ENCODE measurements around the gene YDJC. TPM values are rescaled to one million over a fixed set of nuclear protein-coding genes. Genes with fewer than 3 reads are reported as not detected.
A peak's percentile ranks its signal among the peaks of the same experiment; 100 is the strongest.

YDJC gene
- total RNA-seq, 2 experiments from 2014 or later = 59.0 to 81.1 TPM

DNA sequence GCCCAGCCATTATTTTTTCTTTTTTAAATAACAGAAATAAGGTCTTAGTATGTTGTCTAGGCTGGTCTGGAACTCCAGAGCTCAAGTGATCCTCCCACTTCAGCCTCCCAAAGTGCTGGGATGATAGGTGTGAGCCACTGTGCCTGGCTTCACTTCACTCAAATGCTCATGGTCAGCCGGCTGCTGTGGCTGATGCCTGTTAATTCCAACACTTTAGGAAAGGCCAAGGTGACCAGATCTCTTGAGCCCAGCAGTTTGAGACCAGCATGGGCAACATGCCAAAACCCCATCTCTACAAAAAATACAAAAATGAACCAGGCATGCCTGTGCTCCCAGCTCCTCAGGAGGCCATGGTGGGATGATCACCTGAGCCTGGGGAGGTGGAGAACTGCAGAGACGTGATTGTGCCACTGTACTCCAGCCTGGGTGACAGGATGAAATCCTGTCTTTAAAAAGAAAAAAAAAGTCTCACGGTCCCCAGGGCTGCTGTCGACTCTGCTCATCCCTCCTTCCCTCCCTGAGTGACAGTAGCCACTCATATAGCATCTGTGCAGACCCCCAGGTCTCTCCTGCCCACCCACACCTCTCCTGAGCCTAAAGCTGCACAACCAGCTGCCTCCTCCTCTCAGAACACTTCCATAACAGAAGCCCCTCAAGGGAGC is 3.6 kb downstream of the YDJC start:
- Histone ChIP-seq H3K27ac (ENCODE audit: low read depth, low read length, poor library complexity, severe bottlenecking) (peak overlapping the region; percentile 28), H3K9me3 (ENCODE audit: low read length) (no peaks in the 10 kb centered on the region), H3K79me2 (ENCODE audit: insufficient read depth, low read depth, low read length) (peaks cover 46% of the 10 kb centered on the region), H2AFZ (ENCODE audit: low read length) (no peak overlapping the region), H3K4me2 (ENCODE audit: low read length) (peak overlapping the region; percentile 31; the same call in 1 of the 2 replicates), H3K9me2 (ENCODE audit: insufficient read depth, low read length) (no peaks in the 10 kb centered on the region), H3K4me3 (ENCODE audit: low read depth, low read length, poor library complexity, severe bottlenecking) (no peak overlapping the region), H3K36me3 (ENCODE audit: insufficient read depth, low read length) (peaks cover 66% of the 10 kb centered on the region), H3K4me1 (ENCODE audit: insufficient read depth, low read length, poor library complexity, severe bottlenecking) (peaks cover 57% of the 10 kb centered on the region), H4K20me1 (ENCODE audit: insufficient read depth, low read length) (0 out of 2 replicates have a peak, but pooled peaks cover 3% of the 10 kb centered on the region)
- CTCF ChIA-PET (ENCODE audit: unreplicated experiment) = no interaction called here
- no TSS peak for BruUV-seq (replicated peaks)
- TF ChIP-seq, protein P1, sequence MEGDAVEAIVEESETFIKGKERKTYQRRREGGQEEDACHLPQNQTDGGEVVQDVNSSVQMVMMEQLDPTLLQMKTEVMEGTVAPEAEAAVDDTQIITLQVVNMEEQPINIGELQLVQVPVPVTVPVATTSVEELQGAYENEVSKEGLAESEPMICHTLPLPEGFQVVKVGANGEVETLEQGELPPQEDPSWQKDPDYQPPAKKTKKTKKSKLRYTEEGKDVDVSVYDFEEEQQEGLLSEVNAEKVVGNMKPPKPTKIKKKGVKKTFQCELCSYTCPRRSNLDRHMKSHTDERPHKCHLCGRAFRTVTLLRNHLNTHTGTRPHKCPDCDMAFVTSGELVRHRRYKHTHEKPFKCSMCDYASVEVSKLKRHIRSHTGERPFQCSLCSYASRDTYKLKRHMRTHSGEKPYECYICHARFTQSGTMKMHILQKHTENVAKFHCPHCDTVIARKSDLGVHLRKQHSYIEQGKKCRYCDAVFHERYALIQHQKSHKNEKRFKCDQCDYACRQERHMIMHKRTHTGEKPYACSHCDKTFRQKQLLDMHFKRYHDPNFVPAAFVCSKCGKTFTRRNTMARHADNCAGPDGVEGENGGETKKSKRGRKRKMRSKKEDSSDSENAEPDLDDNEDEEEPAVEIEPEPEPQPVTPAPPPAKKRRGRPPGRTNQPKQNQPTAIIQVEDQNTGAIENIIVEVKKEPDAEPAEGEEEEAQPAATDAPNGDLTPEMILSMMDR (conservative IDR thresholded peaks at IDR 0.05; ENCODE audit: low read length) = no peak
- TF ChIP-seq EZH2phosphoT487 (IDR thresholded peaks at IDR 0.05; ENCODE audit: borderline replicate concordance, low read depth, low read length) = no peak
- no peak for DNase-seq (ENCODE audit: low spot score)
- intact Hi-C loops (cut with micrococcal nuclease; ENCODE audit: unreplicated experiment) = no loop called here
- POLR2A ChIA-PET = interaction anchor here (1.3 to 1.4 kb wide), 2 partner anchors 11 to 15 kb away, joined by 3 to 4 read pairs; no protein-coding TSS in a partner anchor

GRCh38 chr22:21624880-21625791 is 4.7 kb downstream of the YDJC start:
- no TSS peak for BruUV-seq (replicated peaks)
- TF ChIP-seq EZH2phosphoT487 (IDR thresholded peaks at IDR 0.05; ENCODE audit: borderline replicate concordance, low read depth, low read length) = no peak
- TF ChIP-seq, protein P1 (conservative IDR thresholded peaks at IDR 0.05; ENCODE audit: low read length) = no peak
- peaks cover 76% of the 10 kb centered on the region for H3K36me3 ChIP-seq (ENCODE audit: insufficient read depth, low read length)

More at GRCh38 chr22:21624880-21625791, 4.7 kb downstream of the YDJC start:
- ChIA-PET POLR2A (no interaction called here), CTCF (ENCODE audit: unreplicated experiment) (no interaction called here)
- H4K20me1 ChIP-seq (ENCODE audit: insufficient read depth, low read length) = 0 out of 2 replicates have a peak, but pooled peaks cover 3% of the 10 kb centered on the region
- DNase-seq (ENCODE audit: low spot score) = no peak
- no peaks in the 10 kb centered on the region for H3K9me3 ChIP-seq (ENCODE audit: low read length)
- H3K9me2 ChIP-seq (ENCODE audit: insufficient read depth, low read length) = no peaks in the 10 kb centered on the region
- peaks cover 46% of the 10 kb centered on the region for H3K4me1 ChIP-seq (ENCODE audit: insufficient read depth, low read length, poor library complexity, severe bottlenecking)
- no peak overlapping the region for H3K4me2 ChIP-seq (ENCODE audit: low read length)
- H3K4me3 ChIP-seq (ENCODE audit: low read depth, low read length, poor library complexity, severe bottlenecking) = no peak overlapping the region
- H3K27ac ChIP-seq (ENCODE audit: low read depth, low read length, poor library complexity, severe bottlenecking) = peak overlapping the region; percentile 35
- peaks cover 56% of the 10 kb centered on the region for H3K79me2 ChIP-seq (ENCODE audit: insufficient read depth, low read depth, low read length)
- intact Hi-C loops (cut with micrococcal nuclease; ENCODE audit: unreplicated experiment) = no loop called here
- no peak overlapping the region for H2AFZ ChIP-seq (ENCODE audit: low read length)
